ENCODE data around the gene DLEC1.
"Not testable (repeated sequence)": the region's sequence is repeated elsewhere in the genome, so short reads cannot be mapped to it uniquely, and the experiment has no call there.

GRCh38 chr3:38087278-38087677 lies 48.3 kb downstream of the DLEC1 start:
- TF ChIP-seq BCL3 (IDR thresholded peaks at IDR 0.05); NFE2L2 (conservative IDR thresholded peaks at IDR 0.05; ENCODE audit: low read length); KDM1A (IDR thresholded peaks at IDR 0.05; ENCODE audit: low read depth); CTCF (IDR thresholded peaks at IDR 0.05); CEBPB (IDR thresholded peaks at IDR 0.05); EP300 (IDR thresholded peaks at IDR 0.05); TP53 (CRISPR knock-in tag; IDR thresholded peaks at IDR 0.05); POLR2A (IDR thresholded peaks at IDR 0.05; ENCODE audit: low read length): not testable (repeated sequence)
- TF ChIP-seq, protein P1, sequence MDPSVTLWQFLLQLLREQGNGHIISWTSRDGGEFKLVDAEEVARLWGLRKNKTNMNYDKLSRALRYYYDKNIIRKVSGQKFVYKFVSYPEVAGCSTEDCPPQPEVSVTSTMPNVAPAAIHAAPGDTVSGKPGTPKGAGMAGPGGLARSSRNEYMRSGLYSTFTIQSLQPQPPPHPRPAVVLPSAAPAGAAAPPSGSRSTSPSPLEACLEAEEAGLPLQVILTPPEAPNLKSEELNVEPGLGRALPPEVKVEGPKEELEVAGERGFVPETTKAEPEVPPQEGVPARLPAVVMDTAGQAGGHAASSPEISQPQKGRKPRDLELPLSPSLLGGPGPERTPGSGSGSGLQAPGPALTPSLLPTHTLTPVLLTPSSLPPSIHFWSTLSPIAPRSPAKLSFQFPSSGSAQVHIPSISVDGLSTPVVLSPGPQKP (IDR thresholded peaks at IDR 0.05; ENCODE audit: low read depth, low read length), result not testable (repeated sequence)

All from A549 (cell line).